HUES64 (cell line): ENCODE data around the gene BRWD1.
A peak's percentile ranks its signal among the peaks of the same experiment; 100 is the strongest.
"Not testable (repeated sequence)": the region's sequence is repeated elsewhere in the genome, so short reads cannot be mapped to it uniquely, and the experiment has no call there.

Experiments
- H3K27ac ChIP-seq: 2 replicates; pipeline ENCODE4 v1.7.0; 2013; ENCODE audit warnings: low read depth, low read length, inconsistent platforms
- H3K27me3 ChIP-seq: 2 replicates; pipeline ENCODE4 v1.6.1; 2013; ENCODE audit warnings: mild to moderate bottlenecking, low read length; ENCODE audit not compliant: insufficient read depth
- H3K36me3 ChIP-seq: 2 replicates; pipeline ENCODE4 v1.6.1; 2013; ENCODE audit warnings: mild to moderate bottlenecking, low read length; ENCODE audit not compliant: insufficient read depth
- H3K4me1 ChIP-seq: 2 replicates; pipeline ENCODE4 v1.6.1; 2013; ENCODE audit warnings: mild to moderate bottlenecking, low read length, moderate library complexity; ENCODE audit not compliant: insufficient read depth
- H3K4me3 ChIP-seq: 2 replicates; pipeline ENCODE4 v1.5.1; 2013; ENCODE audit warnings: mild to moderate bottlenecking, low read length, moderate library complexity
- H3K9ac ChIP-seq: 2 replicates; pipeline ENCODE4 v1.6.1; 2013; ENCODE audit warnings: mild to moderate bottlenecking, low read depth, low read length
- H3K9me3 ChIP-seq: 2 replicates; pipeline ENCODE4 v1.6.1; 2013; ENCODE audit warnings: low read depth, low read length; ENCODE audit not compliant: insufficient read depth
- WGBS: fragments of 150-250, 120-280 bp; methylation state at CpG from one replicate; pipeline ENCODE4 v1.1.7; 2013; ENCODE audit warnings: missing lambda C conversion rate; 5-methylcytosine and 5-hydroxymethylcytosine counted together

Gene BRWD1

GRCh38 chr21:39144191-39144590 lies 169.2 kb downstream of the BRWD1 start:
- no peaks in the 10 kb centered on the region for H3K27me3 ChIP-seq
- no peaks in the 10 kb centered on the region for H3K9me3 ChIP-seq

GRCh38 chr21:39142972-39143371 lies 170.5 kb downstream of the BRWD1 start:
- H3K36me3 ChIP-seq: no peaks in the 10 kb centered on the region
- no peaks in the 10 kb centered on the region for H3K9me3 ChIP-seq
- H3K27me3 ChIP-seq: no peaks in the 10 kb centered on the region
- H3K9ac ChIP-seq: no peak overlapping the region
- WGBS: 97% methylated on average over 3 of the region's 3 CpGs
- no peak overlapping the region for H3K27ac ChIP-seq
- no peak overlapping the region for H3K4me3 ChIP-seq
- H3K4me1 ChIP-seq: peaks cover under 1% of the 10 kb centered on the region

More at GRCh38 chr21:39144191-39144590, 169.2 kb downstream of the BRWD1 start:
- Histone ChIP-seq H3K4me1 (no peaks in the 10 kb centered on the region), H3K27ac (no peak overlapping the region), H3K4me3 (no peak overlapping the region), H3K9ac (no peak overlapping the region), H3K36me3 (no peaks in the 10 kb centered on the region)
- 82% methylated on average over 2 of the region's 3 CpGs for WGBS

DNA sequence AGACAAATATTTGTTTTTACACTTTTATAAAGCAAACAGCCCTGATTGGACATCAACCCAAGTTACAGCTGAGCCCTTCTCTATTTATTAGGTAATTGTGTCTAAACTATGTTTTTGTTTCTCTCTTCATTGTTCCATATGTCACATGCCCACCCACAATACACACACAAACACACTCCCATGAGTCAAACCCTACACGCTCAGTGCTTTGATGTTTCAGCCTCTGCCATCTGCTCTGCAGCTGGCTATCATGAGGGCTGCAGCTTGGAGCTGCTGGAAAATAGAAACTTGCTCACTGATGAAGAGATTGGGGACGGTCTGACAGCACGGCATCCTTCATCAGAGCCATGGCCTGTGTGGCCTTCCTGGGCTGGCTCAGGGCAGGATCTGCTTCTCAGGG lies 171.9 kb downstream of the BRWD1 start:
- WGBS: 91% methylated on average over 3 of the region's 3 CpGs
- no peak overlapping the region for H3K27ac ChIP-seq
- H3K4me1 ChIP-seq: peaks cover 10% of the 10 kb centered on the region
- no peak overlapping the region for H3K9ac ChIP-seq
- H3K9me3 ChIP-seq: no peaks in the 10 kb centered on the region
- H3K4me3 ChIP-seq: no peak overlapping the region
- H3K36me3 ChIP-seq: no peaks in the 10 kb centered on the region
- H3K27me3 ChIP-seq: no peaks in the 10 kb centered on the region

- WGBS: 53% methylated on average over 14 of the region's 14 CpGs
- no peaks in the 10 kb centered on the region for H3K9me3 ChIP-seq
- H3K4me1 ChIP-seq: peaks cover 10% of the 10 kb centered on the region
- H3K9ac ChIP-seq: 0 out of 2 replicates have a peak overlapping the region, but pooled peaks have one; percentile 14
- H3K27me3 ChIP-seq: no peaks in the 10 kb centered on the region
- H3K4me3 ChIP-seq: no peak overlapping the region
- H3K36me3 ChIP-seq: no peaks in the 10 kb centered on the region
- peak overlapping the region; percentile 45 for H3K27ac ChIP-seq
Observed at GRCh38 chr21:39137248-39138178, 175.9 kb downstream of the BRWD1 start.

DNA sequence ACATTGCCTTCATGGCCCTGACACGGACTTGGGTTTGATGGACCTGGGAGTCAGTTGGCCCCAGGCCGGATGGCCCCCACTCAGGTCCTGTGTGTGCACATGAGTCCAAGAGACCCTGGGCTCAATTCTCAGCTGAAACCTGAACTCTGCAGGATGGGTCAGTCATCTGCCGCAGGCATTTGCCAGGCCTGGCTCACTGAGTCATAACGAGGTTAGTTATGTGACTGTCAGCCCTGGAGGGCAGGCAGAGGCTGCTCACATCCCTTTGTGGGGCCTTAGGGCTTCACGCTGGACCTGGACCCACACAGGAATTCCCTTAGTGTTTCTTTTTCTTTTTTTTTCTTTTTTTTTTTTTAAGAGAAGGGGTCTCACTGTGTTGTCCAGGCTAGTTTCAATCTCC lies 176.7 kb downstream of the BRWD1 start:
- Histone ChIP-seq H3K4me1 (peaks cover 10% of the 10 kb centered on the region), H3K4me3 (no peak overlapping the region), H3K9me3 (no peaks in the 10 kb centered on the region), H3K36me3 (no peaks in the 10 kb centered on the region), H3K9ac (no peak overlapping the region), H3K27me3 (no peaks in the 10 kb centered on the region), H3K27ac (no peak overlapping the region)
- WGBS: 94% methylated on average over 5 of the region's 5 CpGs

DNA sequence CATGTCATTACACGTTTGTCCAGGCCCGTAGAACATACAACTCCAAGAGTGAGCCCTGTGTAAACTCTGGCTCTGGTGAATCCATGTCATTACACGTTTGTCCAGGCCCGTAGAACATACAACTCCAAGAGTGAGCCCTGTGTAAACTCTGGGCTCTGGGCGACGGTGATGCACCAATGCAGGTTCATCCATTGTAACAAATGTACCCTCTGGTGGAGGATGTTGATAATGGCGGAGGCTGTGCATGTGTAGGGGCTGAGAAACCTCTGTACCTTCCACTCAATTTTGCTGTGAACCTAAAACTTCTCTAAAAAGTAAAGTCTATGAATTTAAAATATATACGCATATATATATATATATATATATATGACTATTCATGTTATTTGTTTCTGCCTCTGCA lies 177.3 kb downstream of the BRWD1 start:
- not testable (repeated sequence) for H3K27ac ChIP-seq, H3K27me3 ChIP-seq, H3K4me3 ChIP-seq, H3K9me3 ChIP-seq, H3K9ac ChIP-seq, H3K4me1 ChIP-seq, H3K36me3 ChIP-seq
- whole genome bisulfite sequencing: 95% methylated on average over 6 of the region's 8 CpGs

DNA sequence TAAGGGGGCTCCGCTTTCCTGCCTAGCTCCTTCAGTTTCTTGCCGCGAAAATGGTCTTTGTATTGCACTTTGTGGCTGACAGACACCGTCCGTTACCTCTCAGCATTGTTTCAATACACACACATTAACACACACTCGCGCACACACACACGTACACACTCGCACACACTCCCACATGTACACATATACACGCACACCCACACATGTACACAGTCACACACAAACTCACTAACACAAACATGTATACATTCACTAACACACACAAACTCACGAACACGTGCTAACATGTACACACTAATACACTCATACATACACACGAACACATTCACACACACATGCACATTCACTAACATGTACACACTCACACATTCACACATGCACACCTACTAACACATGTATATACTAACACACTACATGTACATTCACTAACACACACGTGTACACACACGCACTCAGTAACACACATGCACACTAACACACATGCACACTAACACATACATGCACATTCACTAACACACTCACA lies 179.1 kb downstream of the BRWD1 start:
- Histone ChIP-seq H3K4me3 (no peak overlapping the region), H3K36me3 (no peaks in the 10 kb centered on the region)

More for the DNA sequence above, 179.1 kb downstream of the BRWD1 start:
- WGBS: 92% methylated on average over 15 of the region's 15 CpGs
- peaks cover 10% of the 10 kb centered on the region for H3K4me1 ChIP-seq
- no peak overlapping the region for H3K9ac ChIP-seq
- no peaks in the 10 kb centered on the region for H3K9me3 ChIP-seq
- no peak overlapping the region for H3K27ac ChIP-seq
- no peaks in the 10 kb centered on the region for H3K27me3 ChIP-seq
